GM19035 (cell line): ENCODE measurements around the gene BBC3.
"Not testable (repeated sequence)": the region's sequence is repeated elsewhere in the genome, so short reads cannot be mapped to it uniquely, and the experiment has no call there.

Experiments
- ATAC-seq: cut with Tn5 transposase; IDR thresholded peaks from one replicate; pipeline ENCODE4 v1.9.1; 2021; ENCODE audit not compliant: unreplicated experiment

Gene BBC3

GRCh38 chr19:47258434-47258833 is 27.4 kb upstream of the BBC3 start:
- no peak for ATAC-seq

DNA sequence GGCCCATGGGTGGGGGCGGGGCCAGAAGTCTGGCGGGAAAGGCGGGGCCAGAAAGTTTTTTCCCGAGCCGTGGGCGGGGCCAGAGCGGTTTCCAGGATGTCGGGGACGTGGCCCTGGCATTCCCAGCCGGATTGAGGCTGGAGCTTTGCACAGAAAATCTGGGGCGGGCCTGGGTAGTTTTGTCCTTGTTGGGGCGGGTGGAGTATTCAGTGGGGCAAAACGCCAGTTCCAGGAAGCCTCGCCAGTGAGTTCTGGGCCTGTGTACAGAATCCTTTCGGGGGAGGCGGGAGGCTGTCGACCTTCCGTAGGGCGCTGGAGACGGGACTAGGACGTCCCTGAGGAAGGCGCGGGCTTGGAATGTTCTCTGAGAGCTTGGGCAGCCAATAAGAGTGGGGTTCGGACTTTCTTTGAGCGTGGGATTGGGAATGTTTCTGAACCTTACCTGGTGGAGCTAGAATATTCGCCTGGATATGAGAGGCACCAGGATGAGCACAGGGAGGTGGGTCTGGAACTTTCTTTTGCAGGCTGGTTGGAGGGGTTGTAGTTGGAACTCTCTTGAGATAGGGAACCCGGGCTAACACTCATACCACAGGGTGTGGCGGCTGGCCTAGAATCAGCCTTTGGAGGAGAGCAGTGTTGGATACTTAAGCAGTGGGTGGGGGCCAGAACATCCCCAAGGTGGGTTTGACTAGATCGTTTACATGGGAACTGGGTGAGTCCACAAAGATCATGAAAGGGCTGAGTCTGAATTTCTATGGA is 26.6 kb upstream of the BBC3 start:
- ATAC-seq = no peak

- ATAC-seq = peak; percentile 75
Observed at GRCh38 chr19:47256693-47257410, 25.9 kb upstream of the BBC3 start.

GRCh38 chr19:47255879-47256692 is 25.1 kb upstream of the BBC3 start, which contains the start of gene CCDC9:
Gene CCDC9 (plus strand): TSS chr19:47256525. CDS start chr19:47258401, 1,876 bp downstream.
- peak; percentile 50 for ATAC-seq

DNA sequence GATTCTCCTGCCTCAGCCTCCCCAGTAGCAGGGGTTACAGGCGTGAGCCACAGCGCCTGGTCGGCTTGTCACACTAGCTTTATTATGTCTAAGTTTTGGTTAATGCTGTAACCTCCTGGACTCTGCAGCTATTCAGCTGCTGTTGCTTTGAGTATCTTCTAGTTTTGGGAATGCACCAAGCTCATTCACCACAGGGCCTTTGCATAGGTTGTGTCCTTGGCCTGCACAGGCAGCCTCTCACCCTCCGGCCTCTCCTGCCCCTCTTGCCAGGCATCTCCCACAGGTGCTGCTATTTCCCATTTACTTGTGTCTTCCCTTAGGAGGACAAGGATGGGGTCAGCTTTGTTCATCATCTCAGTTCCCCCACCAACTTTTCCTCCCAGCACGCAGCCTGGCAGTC is 23.0 kb upstream of the BBC3 start:
- ATAC-seq = no peak

DNA sequence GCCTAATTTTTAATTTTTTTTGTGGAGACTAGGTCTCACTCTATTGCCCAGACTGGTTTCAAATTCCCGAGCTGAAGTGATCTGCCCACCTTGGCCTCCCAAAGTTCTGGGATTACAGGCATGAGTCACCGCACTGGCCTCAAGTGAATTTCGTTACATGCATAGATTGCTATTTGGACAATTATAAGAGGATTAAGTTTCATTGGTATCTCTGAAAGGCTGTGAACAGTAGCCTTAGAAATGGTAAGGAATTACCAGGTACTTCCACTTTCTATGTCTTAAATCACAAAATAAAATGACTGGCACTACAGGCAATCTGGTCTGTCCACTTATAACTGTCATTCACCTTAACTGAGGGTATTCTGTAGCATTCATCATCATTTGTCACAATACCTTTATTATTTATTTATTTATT is 22.5 kb upstream of the BBC3 start:
- no peak for ATAC-seq

DNA sequence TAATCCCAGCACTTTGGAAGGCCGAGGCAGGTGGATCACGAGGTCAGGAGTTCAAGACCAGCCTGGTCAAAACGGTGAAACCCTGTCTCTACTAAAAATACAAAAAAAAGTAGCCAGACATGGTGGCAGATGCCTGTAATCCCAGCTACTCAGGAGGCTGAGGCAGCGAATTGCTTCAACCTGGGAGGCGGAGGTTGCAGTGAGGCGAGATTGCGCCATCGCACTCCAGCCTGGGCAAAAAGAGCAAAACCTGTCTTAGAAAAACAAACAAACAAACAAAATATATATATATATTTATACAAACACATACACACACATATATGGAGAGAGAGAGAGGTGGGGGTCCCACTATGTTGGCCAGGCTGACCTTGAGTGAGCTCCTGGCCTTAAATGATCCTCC is 22.0 kb upstream of the BBC3 start:
- not testable (repeated sequence) for ATAC-seq

- ATAC-seq = no peak
Observed at GRCh38 chr19:47247308-47247990, 16.4 kb upstream of the BBC3 start.

DNA sequence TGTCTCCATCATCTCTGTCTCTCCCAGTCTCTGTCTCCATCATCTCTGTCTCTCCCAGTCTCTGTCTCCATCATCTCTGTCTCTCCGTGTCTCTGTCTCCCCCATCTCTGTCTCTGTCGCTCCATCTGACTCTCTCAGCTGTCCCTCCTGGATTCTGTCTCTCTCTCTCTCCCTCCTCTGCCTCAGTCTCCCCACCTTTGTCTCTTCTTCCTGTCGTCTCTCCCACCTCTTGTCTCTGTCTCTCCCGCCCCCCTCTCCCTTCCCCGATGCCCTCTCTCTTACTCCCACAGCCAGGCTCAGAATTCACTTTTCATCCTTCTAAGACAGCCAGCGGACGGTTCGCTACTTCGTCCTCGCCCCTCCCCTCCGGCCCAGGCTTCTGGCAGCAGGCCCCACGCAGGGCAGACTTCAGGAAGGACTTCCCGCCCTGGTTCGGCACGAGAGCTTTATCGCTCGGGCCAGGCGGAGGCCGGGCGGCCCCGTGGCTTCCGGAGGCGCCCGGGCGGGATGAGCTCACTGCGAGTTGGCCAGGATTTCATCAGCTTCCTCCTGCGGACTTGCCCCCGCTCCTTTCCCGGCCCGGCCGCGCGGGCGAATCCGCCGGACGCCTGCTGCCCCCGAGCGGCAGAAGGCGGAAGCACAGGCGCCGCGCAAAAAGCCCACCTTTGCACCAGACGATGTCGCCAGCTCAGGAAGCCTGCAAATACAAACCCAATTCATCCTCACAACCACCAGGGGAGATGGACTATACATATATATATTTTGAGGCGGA is 13.0 kb upstream of the BBC3 start:
- peak; percentile 75 for ATAC-seq

DNA sequence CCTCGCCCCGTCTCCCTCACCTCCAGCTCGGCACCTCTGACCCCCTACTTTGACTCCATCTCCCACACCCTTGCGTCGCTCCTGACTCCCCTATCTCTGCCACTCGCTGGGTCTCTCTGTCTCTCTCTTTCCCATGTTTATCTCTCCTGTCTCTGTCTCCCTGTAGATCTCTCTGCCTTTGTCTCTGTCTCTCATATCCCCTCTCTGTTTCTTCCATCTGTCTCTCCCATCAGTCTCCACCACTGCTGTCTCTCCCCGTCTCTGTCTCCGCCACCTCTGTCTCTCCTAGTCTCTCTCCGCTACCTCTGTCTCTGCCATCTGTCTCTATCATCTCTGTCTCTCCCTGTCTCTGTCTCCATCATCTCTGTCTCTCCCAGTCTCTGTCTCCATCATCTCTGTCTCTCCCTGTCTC is 12.4 kb upstream of the BBC3 start:
- ATAC-seq = no peak

GRCh38 chr19:47241919-47242577 is 11.0 kb upstream of the BBC3 start:
- no peak for ATAC-seq

- no peak for ATAC-seq
Observed at GRCh38 chr19:47240996-47241918, 10.3 kb upstream of the BBC3 start.

- no peak for ATAC-seq
Observed at GRCh38 chr19:47240556-47240955, 9.6 kb upstream of the BBC3 start.

- no peak for ATAC-seq
Observed at GRCh38 chr19:47239610-47240296, 8.8 kb upstream of the BBC3 start.

DNA sequence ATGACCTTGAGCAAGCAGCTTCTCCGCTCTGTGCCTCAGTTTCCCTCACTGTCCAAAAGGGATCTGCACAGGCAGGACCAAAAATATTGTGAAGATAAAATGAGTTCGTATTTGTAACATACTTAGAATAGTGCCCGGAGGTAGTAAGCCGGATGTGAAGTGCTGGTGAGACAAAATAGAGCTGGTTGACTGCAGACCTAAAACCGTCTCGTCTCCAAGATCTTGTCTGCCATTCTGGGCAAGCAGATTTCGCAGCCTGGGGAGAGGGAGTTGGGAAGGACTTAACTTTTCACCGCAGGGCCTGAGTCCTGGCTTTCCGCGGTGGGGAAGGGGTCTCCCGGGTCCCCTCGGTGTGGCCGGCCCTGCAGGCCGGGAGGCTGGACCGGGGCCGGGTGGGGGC is 8.2 kb upstream of the BBC3 start:
- no peak for ATAC-seq

- ATAC-seq = no peak
Observed at GRCh38 chr19:47236072-47236675, 5.2 kb upstream of the BBC3 start.

GRCh38 chr19:47232422-47233211 is 1.6 kb upstream of the BBC3 start:
- no peak for ATAC-seq
